HL-60 (cell line): ENCODE data around the gene DPH6.

Experiments
- DNase-seq, 2 experiments: peaks; one replicate each; pipeline ENCODE4 v3.0.0-alpha.2; 2010 to 2020; ENCODE audit warnings: low read depth in 1 of 2, low spot score in 1 of 2
- H3K27ac ChIP-seq: fragments of 250-450 bp; sonication (Bioruptor Pico); replicated peaks from 2 replicates; pipeline ENCODE4 v1.5.1; 2020; ENCODE audit warnings: mild to moderate bottlenecking, moderate library complexity
- H3K27me3 ChIP-seq: fragments of 250-450 bp; sonication (Bioruptor Pico); 2 replicates; pipeline ENCODE4 v1.5.1; 2021; ENCODE audit warnings: mild to moderate bottlenecking, moderate library complexity; ENCODE audit not compliant: insufficient read depth, poor library complexity, severe bottlenecking
- H3K4me3 ChIP-seq: replicated peaks from 2 replicates; pipeline ENCODE4 v1.5.1; 2011; ENCODE audit warnings: mild to moderate bottlenecking, control low read depth, low read length; ENCODE audit not compliant: insufficient read depth
- GABPA ChIP-seq: IDR thresholded peaks from 2 replicates; pipeline ENCODE4 v1.6.1; 2012; ENCODE audit warnings: low read depth
- POLR2AphosphoS5 ChIP-seq: IDR thresholded peaks from 2 replicates; pipeline ENCODE4 v1.6.1; 2012; ENCODE audit warnings: low read depth
- SPI1 ChIP-seq: IDR thresholded peaks from 2 replicates; pipeline ENCODE4 v1.6.1; 2012; ENCODE audit warnings: low read depth, mild to moderate bottlenecking, borderline replicate concordance
- TF ChIP-seq, protein P1 (sequence below): IDR thresholded peaks from one replicate; pipeline ENCODE4 v1.5.1; 2011; ENCODE audit warnings: low read length, control low read depth, inconsistent platforms; ENCODE audit not compliant: insufficient read depth
- TF ChIP-seq, protein P2 (sequence below): IDR thresholded peaks from 2 replicates; pipeline ENCODE4 v1.6.1; 2012; ENCODE audit warnings: low read depth; ENCODE audit not compliant: insufficient replicate concordance

The DPH6 gene

DNA sequence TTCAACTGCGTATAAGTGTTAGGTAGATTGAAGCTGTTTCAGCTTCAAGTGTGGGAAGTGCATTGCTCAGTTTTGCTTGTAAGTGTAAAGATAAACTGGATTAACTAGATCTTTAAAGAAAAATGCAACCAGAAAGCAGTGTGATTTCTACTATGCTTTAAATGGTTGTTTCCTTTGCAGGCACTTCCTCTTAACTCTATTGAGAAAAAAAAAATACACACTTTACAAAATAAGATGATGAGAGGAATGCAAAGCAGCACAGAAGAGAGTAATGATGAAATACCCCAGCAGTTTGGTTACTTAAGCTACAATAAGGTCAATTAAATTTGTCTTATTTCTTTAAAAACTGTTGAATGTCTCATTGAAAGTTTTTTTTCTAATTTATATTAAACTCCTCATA, 40.8 kb downstream of the DPH6 start:
- no peaks in the 10 kb centered on the region for H3K27me3 ChIP-seq
- DNase-seq, result no peak
- TF ChIP-seq SPI1, result peak; percentile 62
- TF ChIP-seq, protein P1, sequence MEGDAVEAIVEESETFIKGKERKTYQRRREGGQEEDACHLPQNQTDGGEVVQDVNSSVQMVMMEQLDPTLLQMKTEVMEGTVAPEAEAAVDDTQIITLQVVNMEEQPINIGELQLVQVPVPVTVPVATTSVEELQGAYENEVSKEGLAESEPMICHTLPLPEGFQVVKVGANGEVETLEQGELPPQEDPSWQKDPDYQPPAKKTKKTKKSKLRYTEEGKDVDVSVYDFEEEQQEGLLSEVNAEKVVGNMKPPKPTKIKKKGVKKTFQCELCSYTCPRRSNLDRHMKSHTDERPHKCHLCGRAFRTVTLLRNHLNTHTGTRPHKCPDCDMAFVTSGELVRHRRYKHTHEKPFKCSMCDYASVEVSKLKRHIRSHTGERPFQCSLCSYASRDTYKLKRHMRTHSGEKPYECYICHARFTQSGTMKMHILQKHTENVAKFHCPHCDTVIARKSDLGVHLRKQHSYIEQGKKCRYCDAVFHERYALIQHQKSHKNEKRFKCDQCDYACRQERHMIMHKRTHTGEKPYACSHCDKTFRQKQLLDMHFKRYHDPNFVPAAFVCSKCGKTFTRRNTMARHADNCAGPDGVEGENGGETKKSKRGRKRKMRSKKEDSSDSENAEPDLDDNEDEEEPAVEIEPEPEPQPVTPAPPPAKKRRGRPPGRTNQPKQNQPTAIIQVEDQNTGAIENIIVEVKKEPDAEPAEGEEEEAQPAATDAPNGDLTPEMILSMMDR, result no peak
- H3K27ac ChIP-seq, result no peak overlapping the region
- H3K4me3 ChIP-seq, result no peak overlapping the region

DNA sequence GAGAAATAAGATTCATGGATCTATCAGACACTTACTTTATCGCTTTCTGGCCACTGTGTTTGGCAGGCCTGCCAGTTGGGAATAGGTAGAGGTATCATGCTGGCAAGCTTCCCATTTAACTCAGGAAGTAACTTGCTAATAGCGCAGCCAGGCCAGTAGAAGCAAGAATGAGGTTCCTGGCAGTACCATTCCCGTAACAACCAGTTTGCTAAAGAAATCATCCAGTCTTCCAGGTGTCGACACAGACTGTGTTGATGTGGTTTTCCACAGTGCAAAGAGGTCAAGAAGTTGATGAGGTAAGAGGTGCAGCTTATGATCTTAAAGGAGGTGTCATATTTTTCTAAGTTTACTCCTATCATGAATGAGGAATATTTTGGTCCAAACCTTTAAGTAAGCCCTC, 46.2 kb downstream of the DPH6 start:
- H3K27me3 ChIP-seq, result no peaks in the 10 kb centered on the region
- TF ChIP-seq GABPA (no peak), SPI1 (no peak), POLR2AphosphoS5 (no peak)
- TF ChIP-seq, protein P2, sequence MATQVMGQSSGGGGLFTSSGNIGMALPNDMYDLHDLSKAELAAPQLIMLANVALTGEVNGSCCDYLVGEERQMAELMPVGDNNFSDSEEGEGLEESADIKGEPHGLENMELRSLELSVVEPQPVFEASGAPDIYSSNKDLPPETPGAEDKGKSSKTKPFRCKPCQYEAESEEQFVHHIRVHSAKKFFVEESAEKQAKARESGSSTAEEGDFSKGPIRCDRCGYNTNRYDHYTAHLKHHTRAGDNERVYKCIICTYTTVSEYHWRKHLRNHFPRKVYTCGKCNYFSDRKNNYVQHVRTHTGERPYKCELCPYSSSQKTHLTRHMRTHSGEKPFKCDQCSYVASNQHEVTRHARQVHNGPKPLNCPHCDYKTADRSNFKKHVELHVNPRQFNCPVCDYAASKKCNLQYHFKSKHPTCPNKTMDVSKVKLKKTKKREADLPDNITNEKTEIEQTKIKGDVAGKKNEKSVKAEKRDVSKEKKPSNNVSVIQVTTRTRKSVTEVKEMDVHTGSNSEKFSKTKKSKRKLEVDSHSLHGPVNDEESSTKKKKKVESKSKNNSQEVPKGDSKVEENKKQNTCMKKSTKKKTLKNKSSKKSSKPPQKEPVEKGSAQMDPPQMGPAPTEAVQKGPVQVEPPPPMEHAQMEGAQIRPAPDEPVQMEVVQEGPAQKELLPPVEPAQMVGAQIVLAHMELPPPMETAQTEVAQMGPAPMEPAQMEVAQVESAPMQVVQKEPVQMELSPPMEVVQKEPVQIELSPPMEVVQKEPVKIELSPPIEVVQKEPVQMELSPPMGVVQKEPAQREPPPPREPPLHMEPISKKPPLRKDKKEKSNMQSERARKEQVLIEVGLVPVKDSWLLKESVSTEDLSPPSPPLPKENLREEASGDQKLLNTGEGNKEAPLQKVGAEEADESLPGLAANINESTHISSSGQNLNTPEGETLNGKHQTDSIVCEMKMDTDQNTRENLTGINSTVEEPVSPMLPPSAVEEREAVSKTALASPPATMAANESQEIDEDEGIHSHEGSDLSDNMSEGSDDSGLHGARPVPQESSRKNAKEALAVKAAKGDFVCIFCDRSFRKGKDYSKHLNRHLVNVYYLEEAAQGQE, result no peak
- TF ChIP-seq, protein P1, result no peak
- DNase-seq, result no peak
- no peak overlapping the region for H3K4me3 ChIP-seq
- no peak overlapping the region for H3K27ac ChIP-seq

DNA sequence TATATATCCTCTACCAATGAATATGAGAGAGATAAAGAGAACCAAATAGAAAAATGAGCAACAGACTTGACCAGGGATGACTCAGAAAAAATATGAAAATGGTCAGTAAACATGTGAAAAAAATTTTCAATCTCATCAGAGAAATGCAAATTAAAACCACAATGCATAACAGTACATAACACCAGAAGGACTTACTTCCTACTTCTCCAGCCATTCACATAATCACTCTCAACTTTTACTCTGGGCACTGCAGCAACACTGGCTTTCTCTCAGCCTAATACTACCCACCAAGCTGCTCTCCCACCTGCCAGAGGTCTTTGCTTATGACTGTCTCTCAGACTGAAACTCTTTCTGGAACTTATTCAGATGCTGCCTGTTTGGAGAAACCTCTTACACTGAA, 49.4 kb downstream of the DPH6 start:
- TF ChIP-seq, protein P1, result no peak
- no peak for TF ChIP-seq GABPA
- H3K4me3 ChIP-seq, result no peak overlapping the region
- no peak overlapping the region for H3K27ac ChIP-seq
- no peaks in the 10 kb centered on the region for H3K27me3 ChIP-seq
- DNase-seq, result no peak

DNA sequence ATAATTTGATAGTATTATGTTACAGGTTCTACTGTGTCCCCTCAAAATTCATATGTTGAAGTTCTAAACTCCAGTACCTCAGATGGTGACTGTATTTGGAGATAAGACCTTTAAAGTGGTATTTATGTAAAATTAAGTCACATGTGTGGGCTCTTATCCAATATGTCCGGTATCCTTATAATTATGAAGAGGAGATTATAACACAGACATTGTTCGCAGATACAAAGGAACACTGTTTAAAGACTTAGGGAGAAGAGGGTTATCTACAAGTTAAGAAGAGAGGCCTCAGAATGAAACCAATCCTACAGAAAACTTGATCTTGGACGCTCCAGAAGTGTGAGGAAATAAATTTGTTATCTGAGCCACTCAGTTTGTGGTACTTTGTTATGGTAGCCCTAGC, 50.9 kb downstream of the DPH6 start:
- TF ChIP-seq POLR2AphosphoS5 (no peak), SPI1 (no peak), GABPA (no peak)
- TF ChIP-seq, protein P1, result no peak
- TF ChIP-seq, protein P2, result no peak
- no peaks in the 10 kb centered on the region for H3K27me3 ChIP-seq
- DNase-seq, result no peak
- no peak overlapping the region for H3K4me3 ChIP-seq
- H3K27ac ChIP-seq, result no peak overlapping the region
